ENCODE data around the gene LTB4R2.
A peak's percentile ranks its signal among the peaks of the same experiment; 100 is the strongest.

Gene LTB4R2, protein sequence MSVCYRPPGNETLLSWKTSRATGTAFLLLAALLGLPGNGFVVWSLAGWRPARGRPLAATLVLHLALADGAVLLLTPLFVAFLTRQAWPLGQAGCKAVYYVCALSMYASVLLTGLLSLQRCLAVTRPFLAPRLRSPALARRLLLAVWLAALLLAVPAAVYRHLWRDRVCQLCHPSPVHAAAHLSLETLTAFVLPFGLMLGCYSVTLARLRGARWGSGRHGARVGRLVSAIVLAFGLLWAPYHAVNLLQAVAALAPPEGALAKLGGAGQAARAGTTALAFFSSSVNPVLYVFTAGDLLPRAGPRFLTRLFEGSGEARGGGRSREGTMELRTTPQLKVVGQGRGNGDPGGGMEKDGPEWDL

DNA sequence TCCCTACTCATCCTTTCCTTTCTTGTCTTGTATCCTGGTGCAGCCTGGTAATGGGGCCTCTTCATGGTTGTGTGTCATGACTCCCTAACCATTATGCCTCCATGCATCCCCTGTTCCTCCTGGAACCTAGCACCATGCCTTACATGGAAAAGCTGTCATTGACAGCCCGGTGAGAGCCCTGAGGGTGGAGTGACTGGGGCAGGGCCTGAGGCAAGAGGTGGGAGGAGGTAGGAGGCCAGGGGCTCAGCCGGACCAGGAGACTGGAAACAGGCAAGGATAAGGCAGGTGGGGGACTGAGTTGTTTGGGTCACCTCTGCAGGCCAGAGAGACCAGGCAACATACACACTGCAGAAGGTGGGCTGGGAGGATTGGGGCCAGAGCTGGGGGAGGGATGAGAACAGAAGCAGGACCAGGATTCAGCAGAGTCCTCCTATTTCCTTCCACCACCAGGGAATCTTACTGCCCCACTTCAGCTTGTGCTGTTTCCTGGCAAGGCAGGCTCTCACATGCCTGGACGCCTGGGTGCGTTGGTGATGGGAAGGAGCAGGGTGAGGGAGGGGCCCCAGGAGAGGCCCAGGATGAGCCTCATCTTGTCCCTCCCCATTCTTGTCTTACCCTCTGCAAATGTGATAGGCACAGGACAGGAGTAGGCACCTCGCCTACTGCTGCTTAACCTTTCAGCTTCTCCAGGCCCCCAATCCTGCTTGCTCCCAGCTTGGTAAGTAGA lies at the start of gene LTB4R2:
Gene LTB4R2, plus strand, starts transcription at position 603 of the 727 bp plus-strand sequence. CDS start 525 bp downstream, outside the sequence.
- no peak for DNase-seq (ENCODE audit: low read depth in 1 of 2, low spot score in 1 of 2)

DNA sequence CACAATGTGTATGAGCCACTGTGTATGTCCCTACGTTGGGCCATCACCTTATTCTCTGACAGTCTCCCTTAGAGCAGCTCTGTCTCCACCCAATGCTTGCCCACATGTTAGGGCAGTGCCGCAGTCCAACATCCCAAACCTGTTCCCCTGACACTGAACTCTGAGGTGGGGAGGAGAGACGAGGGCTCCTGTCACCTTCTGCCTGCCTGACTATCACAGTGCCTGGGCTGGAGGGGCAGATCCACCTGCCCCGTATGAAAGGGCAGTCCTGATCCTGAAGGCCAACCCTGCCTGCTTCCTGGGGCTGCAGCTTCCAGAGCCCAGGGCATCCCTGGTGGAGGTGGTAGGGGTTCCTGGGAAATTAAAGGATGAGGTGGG lies 49.2 kb upstream of the LTB4R2 start:
- no peak for DNase-seq (ENCODE audit: low read depth in 1 of 2, low spot score in 1 of 2)

DNA sequence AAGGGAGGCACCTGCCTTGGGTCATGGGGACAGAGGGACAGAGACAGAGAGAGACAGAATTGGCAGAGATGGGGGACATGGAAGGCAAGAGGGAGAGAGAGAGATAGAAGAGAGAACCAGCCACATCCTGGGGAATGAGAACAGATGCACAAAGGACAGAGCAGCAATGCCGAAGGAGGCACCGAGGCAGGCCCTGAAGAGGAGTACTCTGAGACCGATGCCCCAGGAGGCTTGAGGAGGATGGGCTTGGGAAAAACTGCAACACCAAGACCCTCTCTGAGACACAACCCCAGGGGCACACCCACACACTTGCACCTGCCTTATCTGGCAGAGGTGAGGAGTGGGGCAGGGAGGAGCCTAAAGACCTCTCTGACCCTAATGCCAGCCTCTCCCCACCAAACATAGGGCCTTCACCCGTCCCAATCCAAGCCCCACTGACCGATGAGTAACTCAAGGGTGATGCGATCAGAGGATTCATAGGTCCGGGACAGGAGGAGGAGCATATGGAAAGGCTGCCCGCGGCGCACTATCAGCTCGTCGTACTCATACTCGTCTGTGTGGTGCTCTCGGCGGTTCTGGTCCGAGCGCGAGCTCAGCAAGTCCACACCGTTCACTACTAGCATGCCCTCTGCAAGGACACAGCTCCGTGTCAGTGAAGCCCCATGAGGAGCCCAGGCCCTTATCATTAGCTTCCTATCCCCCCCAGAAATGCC lies 48.5 kb upstream of the LTB4R2 start:
- DNase-seq (ENCODE audit: low read depth in 1 of 2, low spot score in 1 of 2) = no peak

DNA sequence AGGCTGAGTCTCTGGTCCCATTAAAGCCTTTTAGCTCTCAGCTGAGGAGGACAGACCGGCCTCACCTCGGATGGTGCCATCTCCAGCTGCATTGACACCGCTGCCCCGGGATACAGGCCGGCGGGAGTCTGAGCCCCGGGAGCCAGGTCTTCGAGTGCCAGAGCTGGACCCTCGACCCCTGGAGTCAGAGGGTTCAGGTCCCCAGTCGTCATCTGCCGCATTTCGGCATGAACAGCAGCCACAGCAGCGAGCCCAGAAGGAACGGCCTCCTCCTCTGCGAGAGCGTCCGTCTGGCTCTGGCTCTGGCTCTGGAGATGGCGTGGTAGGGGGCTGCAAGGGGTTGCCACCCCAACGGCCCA lies 48.0 kb upstream of the LTB4R2 start:
- no peak for DNase-seq (ENCODE audit: low read depth in 1 of 2, low spot score in 1 of 2)

DNA sequence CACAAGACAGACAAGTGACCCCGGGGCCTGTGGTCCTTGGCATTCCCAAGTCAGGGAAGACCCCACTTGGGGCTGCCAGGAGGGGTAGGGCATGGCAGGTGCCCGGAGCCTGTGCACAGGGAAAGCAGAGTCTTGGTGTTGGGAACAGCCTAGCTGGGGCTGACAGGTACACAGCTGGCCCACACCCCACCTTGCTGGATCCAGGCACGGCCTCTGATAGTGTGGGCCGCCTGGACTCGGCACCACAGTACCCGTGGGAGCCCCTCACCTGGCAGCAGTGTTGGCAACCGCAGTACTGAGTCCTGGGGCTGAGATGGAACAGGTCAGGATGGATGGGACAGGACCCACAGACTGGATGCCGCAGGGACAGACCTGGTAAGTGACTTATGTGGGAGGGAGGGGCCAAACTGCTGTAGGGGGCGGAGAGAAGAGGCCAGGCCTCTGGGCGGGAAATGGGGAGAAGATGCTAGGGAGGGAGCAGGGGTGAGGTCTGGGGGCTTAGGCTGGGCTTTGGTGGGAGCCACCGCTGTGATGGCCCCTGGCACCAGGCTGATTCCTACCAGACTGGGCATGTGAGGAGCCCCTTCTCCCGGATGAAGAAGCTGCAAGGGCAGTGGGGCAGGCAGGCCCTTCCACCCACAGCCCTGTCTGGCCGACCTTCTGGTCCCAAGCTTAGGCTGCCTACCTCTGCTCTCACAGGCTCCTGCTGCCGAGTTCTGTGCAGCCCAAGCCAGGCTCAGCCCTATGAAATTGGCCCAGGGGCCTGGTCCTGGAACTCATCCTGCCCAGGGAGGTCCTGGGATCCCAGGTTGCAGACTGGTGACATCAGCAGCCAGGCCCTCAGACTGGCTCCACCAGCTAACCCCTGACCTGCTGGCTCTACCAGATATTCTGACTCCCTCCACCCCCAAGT lies 46.9 kb upstream of the LTB4R2 start, which contains the start of gene TGM1:
Gene TGM1, minus strand, starts transcription at position 357 of the 913 bp plus-strand sequence. CDS start 825 bp downstream, outside the sequence.
- no peak for DNase-seq (ENCODE audit: low read depth in 1 of 2, low spot score in 1 of 2)

DNA sequence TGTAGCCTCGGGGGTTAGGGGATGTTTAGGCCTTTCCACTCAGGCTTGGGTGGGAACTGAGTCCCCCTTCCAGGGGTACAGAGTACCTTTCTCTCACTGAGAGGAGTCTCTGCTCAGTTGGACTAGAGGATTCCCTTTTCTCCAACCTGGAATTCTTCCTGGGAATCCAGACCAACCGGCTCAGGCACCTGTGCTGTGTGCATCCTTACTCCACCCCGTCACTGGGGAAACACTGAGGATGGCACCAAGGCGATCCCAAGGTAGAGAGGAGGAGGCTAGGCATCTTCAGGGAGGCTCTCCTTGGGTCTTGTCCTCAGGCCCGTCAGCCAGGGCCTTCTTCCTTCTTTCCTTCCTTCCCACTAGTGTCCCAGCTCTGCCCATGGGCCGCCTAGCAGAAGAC lies 46.1 kb upstream of the LTB4R2 start:
- no peak for DNase-seq (ENCODE audit: low read depth in 1 of 2, low spot score in 1 of 2)

DNA sequence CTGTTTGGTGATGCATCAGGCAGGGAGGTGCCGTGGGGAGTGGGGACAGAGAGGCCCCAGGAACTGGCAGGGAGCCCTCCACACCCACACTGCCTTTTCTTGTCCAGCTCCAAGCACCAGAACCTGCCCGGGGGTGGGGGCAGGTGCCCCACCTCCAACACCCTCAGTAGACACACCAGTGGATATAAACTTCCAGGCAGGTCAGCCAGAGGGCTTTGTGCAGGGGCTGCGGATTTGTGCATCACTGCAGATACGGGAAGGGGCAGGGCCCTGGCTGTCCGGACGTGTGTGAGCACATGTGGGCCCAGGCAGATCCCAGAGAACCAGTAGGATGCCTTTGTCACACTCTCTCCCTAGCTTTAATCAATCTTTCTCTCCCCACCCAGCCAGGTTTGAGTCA lies 45.6 kb upstream of the LTB4R2 start:
- DNase-seq (ENCODE audit: low read depth in 1 of 2, low spot score in 1 of 2) = no peak

DNA sequence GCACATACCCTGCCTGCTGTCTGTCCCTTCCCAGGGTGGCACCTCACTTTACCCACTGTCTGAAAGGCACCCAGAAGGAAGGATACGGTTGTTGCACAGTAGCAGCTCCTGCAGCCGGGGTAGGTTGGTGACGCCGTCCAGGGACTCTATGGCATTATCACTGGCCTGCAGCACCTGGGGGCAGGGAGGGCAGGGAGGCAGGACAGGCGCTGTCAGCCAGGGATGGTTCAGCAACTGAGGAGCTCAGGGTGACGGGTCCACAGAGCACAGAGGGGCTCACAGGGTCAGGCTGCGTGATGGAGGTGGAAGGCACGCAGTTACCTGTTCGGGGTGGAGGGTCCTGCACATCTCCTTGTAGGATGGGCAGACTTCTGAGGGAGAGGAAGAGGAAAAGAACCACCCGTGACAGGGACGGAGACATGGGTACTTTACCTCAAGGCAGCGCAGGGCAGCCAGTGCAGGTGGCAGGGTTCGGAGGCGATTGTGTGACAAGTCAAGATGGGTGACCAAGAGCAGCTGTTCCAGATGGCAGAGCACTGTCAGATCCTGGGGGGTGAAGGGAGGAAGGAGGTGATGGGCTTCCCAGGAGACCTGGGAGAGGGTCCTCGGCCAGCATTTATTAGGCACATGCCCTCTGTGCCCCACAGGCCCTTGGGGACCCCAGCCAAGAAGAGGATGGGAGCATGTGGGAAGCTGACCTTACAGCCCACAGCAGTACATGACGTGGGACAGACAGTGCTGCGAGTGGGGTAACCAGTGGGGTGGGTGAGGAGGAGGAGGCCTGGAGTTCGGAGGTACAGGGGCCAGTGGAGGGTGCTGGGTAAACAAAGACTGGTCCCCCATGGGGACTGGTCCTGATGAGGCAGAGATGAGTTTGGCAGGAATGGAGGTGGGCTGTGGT lies 43.3 kb upstream of the LTB4R2 start:
- DNase-seq (ENCODE audit: low read depth in 1 of 2, low spot score in 1 of 2) = no peak

DNA sequence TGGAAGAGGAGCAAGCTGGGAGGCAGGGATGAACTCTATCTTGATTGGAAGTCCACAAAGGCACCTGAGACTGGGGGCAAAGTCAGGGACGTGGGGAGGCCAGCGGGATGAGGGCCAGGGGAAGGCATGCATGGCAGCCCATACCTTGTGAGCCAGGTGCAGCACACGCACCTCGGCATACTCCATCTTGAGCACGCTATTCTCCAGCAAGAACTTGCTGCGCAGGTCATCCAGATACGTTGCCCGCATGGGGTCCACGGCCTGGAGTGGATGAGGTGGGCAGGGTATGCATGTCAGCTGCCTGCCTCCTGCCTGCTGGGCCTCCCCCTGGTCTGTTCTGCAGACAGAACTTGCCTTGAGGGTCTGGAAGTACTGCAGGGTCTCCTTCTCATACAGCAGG lies 42.4 kb upstream of the LTB4R2 start:
- DNase-seq (ENCODE audit: low read depth in 1 of 2, low spot score in 1 of 2) = no peak

DNA sequence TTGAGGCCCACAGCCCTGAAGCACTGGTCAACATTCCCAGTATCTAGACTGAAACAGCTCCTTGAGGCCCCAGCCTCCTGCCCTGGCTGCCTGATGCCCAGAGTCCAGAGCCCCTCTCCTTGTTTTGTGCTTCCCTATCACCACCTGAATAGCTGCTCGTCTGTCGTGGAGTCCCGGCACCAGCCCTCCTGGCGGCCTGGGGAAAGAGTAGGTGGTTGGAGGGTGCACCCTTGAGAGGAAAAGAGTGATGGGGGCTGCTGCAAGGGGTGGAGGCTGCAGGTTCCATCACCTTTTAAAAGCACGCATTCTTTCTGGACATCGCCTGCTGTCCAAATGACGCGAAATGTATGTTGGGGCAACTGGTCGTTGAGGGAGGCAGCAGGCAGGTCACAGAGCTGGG lies 41.7 kb upstream of the LTB4R2 start:
- no peak for DNase-seq (ENCODE audit: low read depth in 1 of 2, low spot score in 1 of 2)

DNA sequence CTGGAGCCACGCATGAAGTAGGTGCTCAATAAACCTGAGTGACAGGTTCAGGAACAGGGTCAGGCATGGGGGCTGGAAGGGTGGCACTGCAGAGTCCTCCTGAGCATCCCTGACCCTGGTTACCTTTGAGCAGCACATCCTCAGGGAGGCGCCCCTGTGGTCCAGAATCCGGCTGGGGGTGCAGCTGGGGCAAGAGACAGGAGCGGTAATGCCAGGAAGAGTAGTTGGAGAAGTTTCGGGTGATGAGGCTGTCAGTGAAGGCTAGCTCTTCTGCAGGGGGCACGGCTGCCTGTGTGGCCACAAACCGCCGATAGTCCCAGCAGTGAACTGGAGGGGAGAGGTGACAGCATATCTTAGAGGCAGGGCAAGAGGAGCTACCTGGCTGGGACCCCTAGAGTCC lies 40.6 kb upstream of the LTB4R2 start:
- DNase-seq (ENCODE audit: low read depth in 1 of 2, low spot score in 1 of 2) = no peak

DNA sequence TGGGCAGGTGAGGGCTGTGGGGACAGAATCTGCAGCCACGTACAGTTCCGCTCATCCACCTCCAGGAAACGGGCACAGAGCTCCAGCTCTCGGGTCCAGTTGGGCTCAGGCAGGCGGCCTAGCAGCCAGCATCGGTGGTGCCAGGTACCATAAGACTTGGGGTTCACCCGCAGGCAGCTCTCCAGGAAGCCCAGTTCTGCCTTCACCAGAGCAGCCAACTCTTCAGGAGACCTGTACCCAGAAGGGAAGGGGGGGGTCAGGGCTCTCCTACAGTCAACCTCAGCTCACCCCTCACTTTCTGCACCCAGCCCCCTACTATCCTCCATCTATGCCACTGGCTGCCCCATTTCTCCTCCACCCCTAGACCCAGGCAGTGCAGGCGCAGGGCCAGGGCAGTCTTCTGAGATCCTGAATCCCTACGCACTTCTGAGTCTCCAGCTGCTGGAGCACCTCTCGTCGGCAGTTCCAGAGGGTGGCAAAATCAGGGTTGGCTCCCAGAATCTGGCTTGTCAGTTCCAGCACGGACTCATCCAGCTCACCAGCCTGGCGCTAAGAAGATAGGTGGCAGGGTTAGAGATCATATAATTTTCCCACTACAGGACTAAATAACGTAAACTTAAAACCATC lies 39.9 kb upstream of the LTB4R2 start:
- no peak for DNase-seq (ENCODE audit: low read depth in 1 of 2, low spot score in 1 of 2)

DNA sequence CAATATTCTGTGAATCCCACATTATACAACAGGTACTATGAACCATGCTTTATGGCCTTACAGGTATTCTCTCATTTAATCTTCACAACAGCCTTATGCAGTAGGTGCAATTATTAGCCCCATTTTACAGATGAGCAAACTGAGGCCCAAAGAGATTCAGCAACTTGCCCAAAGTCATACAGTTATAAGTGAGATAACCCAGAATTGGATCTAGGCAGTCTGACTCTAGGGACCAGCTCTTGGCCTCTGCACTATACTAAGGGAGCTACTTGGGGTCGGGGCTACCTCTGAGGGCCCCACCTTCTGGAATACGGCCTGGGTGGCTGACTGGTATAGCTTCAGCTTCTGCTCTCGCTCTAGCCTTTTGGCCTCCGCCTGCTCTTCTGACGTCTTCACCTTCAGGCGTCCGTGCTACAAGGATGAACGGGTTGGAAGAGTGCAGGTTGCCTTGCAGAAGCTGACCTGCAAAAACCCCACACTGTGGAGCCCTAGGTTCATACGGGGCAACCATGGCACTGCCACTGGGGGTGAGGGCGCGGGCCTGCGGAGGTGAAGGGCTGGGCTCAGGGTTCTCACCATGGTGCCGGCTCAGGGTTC lies 39.3 kb upstream of the LTB4R2 start:
- no peak for DNase-seq (ENCODE audit: low read depth in 1 of 2, low spot score in 1 of 2)

DNA sequence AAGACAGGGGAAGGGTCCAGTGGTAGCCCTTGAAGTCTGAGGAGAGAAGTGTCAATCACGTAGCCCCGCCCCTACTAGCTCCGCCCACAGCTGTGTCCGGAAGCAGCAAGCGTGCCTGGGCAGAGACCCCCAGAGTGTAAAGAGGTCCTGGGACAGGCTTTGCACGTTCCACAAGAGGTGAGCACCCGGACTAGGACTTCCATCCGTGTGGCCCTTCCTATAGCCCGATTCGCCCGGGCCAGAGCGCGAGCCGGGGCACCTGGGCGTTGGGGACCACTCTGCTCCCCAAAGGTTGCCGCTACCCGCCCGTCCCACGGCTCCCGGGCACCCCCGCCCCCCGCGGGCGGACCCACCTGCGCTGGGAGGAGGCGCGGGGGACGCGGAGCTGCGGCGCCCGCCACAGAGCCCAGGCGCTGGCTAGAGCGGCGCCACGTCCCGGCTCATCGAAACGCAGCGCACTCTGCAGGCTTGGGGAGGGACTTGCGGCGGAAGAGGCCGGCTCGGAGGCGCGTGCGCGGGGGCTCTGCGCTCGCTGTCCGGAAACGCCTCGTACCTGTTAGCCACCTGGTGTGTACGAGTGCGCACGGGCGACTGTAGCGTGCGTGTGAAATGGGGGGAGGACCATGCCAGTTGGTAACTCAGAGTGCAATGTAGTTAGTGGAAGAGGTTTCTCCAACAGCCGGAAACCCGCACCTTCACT lies 38.7 kb upstream of the LTB4R2 start, which contains the start of gene RABGGTA:
Gene RABGGTA, minus strand, starts transcription at position 464 of the 700 bp plus-strand sequence. CDS start 482 bp downstream, outside the sequence.
- peak; percentile 66 to 80 for DNase-seq (ENCODE audit: low read depth in 1 of 2, low spot score in 1 of 2)

DNA sequence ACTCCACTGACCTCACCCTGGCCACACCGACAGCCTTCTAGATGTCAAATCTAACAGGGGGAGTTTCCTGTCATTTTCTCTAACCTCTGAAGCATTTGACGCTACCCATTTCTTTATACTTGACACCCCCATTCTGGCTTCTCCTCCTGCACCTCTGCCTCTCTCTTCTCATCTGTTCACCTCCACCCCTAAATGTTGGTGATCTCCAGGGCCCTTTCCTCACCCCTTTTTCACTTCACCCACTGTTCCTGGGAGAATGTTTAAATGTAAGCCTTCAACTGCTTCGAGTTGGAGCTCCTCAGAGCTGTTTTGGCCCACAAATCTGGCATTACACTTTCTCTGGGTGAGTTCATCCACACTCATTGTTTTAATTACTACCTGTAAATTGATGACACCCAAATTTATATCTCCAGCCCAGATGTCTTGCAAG lies 38.1 kb upstream of the LTB4R2 start:
- DNase-seq (ENCODE audit: low read depth in 1 of 2, low spot score in 1 of 2) = no peak

DNA sequence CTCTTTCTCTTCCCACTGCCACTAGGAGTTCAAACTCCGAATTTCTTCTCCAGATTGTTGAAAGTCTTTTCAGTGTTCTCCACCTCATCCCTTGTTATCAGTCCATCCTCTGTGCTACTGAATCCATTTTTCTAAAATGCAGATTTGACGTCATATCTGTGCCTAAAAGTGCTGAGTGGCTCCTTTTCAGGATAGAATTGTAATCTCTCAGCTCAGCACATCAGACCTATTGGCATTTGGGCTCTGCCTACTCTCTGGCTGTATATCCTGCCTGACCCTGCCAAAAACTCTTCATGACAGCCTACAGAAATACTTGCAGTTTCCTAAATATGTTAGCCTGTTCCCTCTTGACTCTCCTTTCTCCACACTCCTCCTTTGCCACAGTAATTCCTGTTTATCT lies 37.5 kb upstream of the LTB4R2 start:
- DNase-seq (ENCODE audit: low read depth in 1 of 2, low spot score in 1 of 2) = no peak

DNA sequence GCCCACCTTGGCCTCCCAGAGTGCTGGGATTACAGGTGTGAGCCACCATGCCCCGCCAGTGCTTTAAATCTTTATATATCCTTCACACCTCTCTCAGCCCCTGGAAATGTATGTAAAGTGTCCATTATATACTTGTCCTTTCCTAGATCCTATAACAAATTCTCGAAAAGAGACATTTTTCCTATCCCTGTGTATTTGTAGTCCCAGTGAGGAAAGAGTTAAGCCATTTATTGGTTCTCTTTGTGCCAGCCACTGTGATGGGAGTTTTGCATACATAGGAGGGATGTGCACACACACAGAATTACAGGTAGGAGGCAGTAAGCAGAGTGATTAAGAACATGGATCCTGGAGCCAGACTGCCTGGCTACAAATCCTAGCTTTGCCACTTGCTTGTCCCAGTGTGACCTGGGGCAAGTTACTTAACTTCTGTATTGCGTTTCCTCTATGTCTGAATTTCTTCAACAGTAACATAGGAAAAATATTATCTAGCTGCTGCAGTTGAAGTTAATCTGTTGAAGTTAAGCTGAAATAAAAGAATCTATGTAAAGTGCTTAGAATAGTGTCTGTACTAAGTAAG lies 36.4 kb upstream of the LTB4R2 start:
- DNase-seq (ENCODE audit: low read depth in 1 of 2, low spot score in 1 of 2) = no peak

DNA sequence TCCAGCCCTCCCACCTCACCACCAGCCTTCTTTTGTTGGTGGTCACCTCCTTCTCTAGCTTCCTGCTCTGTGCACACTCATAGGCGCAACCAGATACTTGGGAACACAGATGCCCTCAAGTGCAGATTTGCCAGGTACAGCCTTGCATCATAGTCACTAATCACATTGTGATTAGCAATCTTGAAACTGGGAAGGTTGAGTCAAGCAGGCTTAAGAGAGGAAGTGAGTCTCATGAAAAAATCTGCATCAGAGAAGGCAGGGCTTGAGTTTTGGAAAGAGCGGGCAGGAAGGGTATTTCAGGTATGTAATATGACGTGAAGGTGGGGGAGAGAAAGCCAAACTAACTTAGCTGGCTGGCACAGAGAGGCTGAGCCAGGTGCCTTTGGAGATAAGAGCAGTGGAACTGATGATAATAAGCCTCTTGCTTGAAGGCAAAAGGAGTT lies 35.8 kb upstream of the LTB4R2 start:
- DNase-seq (ENCODE audit: low read depth in 1 of 2, low spot score in 1 of 2) = peak; percentile 21 to 73

Measured in activated CD4-positive, alpha-beta T cell treated with anti-CD3 and anti-CD28 coated beads, Interleukin-2, amount 50 U/mL, for 24 hours (primary cell).